Stimulated activated CD4-positive, alpha-beta T cell treated with anti-CD3 and anti-CD28 coated beads, Interleukin-2, amount 100 ng/mL, for 24 hours (primary cell): ENCODE measurements around the gene TMEM108.

Experiments used
- DNase-seq, 2 donors: peaks; one replicate each; pipeline ENCODE4 v3.0.0-alpha.2; 2020

Gene TMEM108

DNA sequence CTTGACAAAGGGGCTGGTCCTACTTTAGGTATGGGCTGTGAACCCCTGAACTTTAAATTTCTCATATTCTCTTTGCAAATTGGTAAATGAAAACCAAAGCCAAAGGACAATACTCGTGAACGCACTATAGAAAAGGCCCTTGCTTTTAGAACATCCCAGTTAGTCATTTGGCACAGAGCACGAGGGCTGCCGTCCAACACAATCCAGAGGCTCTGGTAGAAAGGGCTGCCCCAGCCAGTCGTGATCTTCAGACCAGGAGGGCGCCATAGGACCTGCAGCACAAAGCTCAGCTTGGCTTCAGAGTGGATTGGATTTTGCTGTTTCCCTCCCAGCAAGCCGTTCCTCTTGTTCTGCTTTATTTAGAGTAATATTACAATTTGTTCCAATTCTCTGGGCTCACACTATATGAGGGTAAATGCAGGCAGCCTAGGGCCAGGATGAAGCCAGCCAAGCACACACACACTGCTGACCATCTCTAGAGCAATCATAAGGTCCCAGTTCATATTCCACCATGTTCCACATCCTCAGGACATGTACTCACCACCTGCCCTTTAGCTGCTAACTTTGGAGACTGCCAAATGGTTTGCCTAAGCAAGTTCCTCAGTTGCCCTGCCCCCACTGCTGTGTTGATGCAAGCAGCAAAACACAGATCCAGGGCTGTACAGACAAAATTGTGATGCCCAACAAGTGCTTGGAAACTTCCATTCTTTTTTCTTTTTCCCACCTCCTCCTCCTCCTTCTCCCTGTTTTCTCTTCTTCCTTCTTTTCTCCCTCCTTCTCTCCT lies 355.7 kb downstream of the TMEM108 start:
- DNase-seq = no peak

DNA sequence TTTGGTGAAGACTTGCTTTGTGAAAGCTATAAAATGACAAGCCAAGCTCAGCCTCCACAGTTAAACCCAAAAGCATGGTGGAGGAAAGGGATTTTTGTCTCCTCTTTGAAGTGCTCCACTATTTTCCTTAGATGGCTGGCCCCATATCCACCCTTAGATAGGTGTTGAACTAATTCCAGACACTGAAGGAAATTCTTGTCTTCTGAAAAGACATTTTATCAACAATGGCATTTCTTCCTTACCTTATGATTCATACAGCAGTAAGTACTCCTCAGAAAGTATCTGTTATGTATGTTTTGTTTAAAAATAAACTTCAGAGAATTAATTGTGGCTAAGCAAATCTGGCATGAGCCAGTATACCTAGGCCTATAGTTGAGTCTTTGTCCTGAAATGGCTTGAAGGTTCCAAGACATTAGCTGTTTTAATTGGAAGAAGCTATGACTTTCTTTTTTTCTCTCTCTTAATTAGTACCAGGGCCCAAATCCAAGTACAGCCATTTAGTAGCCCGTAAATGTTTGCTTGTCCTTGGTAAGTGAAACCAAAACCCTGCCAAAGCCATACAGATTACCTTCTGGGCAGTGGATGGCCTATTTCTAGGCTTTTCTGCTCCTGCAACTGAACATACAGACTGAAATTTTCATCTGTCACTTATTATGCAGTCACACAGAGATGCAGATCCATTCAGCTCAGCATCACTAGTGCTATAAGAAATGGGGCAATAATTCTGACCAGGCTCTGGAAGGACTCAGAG lies 356.5 kb downstream of the TMEM108 start:
- DNase-seq = no peak

DNA sequence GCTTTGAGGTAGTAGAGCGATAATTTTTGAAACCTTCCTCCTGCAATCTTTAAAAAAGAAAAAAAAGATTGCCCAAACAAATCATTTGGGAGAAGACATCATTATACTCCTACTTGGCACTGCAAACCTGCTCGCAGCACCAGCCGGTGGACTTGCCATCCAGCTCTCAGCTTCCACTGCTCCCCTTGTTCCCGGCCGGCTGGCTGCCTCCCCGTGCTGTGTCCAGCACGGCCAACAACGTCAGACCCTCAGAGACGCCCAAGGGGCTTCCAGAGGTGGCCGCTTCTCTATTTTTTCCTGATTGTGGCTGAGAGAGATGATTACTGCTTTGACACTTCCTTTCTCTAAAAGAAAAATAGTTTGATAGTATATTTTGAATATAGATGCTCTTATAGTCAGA lies 358.7 kb downstream of the TMEM108 start:
- DNase-seq = no peak

DNA sequence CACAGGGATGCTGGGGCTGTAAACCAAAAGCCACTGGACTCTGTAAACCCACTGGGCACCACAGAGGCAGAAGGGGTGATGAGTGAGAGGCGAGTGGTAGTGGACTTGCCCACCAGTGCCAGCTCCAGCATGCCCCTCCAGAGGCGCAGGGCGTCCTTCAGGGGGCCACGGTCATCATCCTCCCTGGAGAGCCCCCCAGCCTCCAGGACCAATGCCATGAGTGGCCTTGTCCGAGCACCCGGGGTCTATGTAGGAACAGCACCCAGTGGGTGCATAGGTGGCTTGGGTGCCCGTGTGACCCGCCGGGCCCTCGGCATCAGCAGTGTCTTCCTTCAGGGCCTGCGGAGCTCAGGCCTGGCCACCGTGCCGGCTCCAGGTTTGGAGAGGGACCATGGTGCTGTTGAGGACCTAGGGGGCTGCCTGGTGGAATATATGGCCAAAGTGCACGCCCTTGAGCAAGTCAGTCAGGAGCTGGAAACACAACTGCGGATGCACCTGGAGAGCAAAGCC lies 361.9 kb downstream of the TMEM108 start, which contains the start of gene BFSP2:
Gene BFSP2 (plus strand): TSS at position 51 of the 510 bp plus-strand sequence. CDS start 28 bp downstream, at position 79.
- DNase-seq = no peak

DNA sequence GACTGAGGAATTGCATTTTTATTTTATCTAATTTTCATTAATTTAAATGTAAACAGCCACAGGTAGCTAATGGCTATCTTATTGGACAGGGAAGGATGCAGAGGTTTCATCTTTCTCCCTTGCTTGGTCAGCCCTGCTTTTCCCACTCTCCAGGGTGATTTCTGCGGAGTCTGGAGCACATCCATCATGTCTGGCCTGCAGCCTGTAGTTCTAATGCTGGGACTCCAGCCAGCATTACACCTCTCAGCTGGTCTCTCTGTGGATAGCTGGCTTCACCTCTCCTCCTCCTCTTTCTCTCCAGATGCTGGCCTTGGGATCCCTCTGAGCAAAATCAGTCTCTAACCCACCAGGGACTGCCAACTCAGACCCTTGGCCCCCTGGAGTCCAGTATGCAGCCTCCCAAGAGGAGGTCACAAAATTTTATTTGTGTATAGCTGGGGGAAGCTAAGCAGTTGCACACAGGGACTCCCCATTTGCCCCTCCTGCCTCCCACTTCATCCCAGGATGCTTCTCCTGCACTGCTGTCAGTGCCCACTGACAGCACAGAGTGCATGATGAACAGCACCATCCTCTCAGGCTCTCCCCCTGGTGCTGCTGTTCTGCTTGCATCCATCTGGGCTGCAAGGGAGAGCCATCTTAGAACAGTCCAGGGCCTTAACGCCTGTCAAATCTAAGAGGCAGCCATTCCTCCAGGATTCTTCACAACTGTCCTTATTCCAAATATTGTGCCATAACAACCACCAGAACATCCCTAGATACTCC lies 363.4 kb downstream of the TMEM108 start:
- no peak for DNase-seq

DNA sequence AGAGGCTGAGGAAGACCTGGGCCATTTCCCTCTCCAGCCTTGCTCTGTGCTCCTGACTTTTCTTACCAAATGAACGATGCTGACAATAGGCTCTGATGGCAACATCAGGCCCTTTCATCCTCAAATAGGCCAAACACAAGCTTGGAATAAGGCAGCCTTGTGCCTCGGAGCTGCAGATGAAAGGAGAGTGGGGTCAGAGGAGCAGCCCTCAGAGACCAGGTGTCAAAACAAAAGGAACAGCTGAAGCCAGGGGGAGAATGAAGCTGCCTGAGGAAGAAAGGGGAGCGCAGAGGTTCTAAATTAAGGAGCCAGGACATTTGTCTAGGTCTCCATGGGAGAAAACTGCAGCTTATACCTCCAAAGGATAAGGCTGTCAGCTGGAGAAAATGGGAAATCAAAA lies 366.7 kb downstream of the TMEM108 start:
- DNase-seq = no peak

DNA sequence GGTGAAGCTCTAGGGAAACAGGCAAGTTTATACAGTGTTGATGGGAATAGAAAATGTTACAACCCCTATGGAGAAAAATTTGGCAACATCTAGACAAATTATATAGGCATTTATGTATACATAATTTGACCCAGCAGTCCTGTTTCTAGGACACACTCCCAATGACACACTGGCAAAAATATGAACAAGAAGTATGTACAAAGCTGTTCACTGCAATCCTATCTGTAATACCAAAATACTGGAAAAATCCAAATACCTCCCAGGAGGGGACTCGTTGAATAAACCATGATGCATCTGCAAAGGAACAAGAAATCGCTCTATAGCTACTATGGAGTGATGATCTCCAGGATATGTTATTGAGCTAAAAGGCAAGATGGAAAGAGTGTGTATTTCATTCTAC lies 370.2 kb downstream of the TMEM108 start:
- no peak for DNase-seq

DNA sequence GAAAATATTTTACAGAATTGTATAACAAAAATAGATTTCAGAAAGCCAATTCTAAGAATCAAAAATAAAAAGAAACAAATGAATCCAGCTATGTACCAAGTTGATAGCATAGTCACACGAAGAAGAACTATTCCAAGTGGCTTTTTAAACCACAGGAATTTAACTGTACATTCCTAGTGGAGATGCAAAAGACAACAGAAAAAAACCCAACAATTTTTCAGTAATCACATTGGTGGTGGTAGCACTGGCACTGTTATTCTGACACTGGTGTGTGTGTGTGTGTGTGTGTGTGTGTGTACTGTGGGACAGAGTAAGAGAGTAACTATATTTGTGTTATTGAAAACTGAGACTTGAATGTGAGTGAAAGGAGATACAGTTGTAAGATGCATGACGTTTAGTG lies 370.8 kb downstream of the TMEM108 start:
- DNase-seq = no peak

DNA sequence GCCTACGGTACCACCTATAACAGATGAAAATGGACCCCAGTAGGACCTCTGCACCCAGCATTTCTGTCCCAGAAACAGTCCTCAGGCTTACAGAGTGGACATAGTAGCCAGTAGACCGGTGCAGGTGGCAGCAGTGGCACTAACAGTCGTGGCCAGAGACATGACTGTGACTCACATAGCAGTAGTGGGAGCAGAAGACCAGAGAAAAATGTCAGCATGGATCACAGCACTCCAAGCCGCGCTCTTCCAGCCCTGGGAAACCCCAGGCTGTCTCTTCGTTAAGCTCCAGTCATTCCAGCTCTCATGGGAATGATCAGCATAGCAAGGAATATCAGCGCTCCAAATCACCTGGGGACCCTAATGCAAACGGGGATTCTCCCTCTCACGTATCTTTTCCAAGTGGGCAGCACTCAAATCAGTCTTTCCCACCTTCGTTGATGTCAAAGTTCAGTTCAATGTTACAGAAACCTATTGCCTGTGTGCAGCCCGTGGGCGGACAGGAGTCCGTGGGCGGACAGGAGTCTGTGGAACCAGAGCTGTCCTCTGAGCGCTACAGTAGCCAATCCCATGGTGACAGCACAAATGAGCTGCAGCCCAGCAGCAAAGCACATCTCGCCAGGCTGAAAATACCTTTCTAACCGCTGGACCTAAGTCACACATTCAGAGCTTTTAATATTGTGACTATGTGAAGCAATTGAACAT lies 372.2 kb downstream of the TMEM108 start:
- DNase-seq = no peak

DNA sequence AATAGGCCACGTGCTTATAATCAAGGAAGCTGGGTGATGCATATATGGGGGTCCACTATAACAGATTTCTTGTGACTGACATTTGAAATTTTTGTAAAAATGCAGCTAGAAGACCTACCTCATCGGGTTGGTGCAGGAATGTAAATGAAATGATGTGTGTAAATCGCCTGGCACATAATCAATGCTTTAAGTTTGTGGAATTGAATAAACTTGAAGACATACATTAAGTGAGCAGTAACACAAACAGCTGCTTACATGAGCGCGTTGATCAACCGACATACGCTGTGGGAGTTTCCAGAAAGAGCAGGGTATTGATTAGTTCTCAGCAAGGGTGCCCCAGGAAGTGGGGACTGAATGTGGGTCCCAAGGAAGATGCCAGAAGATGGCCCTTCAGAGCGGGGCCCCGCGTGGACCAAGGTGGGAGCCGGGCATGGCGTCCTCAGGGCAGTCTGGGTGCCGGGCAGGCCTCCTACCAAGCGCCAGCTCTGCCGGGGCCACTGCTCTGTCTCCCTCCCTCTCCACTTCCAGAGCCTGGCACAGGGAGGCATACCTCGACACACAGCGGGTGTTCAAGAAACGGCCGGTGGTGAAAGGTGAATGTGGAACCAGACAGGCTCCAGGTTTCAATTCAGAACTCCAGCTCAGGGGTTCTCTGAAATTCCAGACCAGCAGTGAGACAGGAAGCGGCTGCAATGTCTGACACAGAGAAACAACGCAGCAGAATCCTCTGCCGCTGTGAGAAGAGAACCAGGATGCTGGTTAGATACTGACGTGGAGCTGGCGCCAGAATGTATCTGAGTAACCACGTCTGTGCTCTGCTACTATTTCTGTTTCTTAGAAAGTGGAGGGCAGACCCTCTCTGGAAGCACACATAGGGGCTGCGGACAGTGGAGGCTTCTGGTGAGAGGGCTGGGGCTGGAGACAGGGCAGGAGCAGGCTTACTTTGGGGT lies 374.3 kb downstream of the TMEM108 start:
- no peak for DNase-seq

DNA sequence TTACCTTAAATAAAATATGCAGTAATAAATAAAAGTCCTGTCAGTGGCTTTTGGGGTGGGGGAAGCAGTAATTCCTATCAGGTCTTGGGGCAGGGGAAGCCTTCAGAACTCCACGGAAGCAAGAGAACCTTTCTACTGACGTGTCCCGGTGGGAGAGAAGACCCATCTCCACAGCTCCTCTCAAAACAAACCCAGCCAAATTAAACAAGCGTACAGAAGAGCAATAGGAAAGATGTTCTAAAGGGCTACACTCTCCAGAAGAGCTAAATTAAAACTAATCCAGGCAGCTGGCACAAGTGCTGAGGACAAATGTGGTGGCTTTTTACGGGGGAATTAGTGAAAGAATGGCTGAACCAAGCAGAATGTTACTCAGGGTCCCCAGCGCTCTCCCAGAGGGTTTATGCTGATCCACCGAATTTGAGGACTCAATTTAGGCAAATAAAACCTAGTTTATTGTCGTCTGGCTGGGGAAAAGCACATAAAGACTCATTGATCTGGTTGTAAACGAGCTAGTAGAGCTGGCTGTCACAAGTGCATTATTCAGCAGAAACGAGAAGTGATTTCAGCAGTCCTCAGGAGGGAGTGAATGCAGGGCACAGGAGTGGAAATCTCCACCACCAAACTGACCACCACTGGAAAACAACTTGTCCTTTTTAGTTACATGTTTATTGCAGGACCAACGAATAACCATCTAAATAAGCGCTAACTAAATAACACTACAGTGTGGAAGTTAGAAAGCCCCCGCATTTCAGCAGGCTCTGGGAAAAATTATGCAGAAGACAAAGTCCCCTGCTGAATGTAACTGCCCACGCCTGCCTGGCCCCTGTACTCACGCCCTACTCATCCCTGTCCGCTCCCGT lies 375.2 kb downstream of the TMEM108 start:
- DNase-seq = no peak

DNA sequence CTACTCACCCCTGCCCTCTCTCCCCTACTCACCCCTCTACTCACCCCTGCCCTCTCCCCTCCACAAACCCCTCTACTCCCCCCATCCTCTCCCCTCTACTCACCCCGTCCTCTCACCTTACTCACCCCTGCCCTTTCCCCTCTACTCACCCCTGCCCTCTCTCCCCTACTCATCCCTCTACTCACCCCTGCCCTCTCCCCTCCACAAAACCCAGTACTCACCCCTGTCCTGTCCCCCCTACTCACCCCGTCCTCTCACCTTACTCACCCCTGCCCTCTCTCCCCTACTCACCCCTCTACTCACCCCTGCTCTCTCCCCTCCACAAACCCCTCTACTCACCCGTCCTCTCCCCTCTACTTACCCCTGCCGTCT lies 375.8 kb downstream of the TMEM108 start:
- DNase-seq = no peak

DNA sequence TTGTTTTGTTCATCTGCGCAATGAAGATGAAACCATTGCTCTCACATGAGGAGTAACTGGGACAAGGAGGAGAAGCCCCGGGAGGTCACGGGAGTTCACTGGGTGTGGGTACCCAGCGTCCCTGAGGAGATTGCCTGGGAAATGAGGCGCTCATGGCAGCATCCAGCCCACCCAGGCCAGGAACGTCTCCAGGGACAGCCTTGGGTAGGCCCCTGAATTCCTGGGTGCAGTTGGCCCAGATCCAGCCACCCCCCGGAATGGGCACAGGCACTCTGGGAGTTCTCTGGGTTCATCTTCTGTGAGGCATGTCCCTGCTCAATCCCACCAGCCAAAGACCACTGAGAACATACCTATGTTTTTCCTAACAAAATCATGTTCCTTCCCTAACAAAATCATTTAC lies 380.2 kb downstream of the TMEM108 start:
- no peak for DNase-seq

DNA sequence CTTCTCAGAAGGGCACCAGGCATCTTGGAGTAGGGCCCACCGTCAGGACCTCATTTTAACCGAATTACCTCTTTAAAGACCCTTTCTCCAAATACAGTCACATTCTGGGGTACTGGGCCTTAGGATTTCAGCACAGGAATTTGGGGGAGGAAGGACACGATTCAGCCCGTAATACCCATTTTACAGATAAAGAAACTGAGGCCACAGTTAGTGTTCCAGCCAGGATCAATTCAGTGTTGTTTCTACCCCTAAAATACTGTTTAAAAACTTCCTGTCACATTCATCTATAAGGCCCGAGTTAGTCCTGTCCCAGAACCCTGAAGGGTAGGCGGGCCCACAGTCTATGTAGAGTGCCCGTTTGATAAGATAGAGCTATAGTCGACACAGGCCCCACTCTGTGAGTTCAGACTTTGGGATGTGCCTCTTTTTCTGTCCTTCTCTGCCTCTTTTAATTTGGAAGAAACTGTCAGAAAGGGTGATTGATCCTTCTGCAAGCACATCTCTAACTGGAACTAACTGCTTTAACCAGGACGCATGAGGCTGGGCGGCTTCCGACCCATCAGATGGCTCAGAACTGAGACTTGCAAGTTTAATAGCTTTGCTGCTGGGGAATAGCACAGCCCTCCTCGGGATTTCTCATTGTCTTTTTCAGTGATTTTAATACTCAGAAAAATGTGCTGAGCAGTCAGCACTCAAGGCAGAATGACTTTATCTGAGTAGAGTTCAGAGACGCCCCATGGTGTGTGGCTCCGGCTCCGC lies 381.1 kb downstream of the TMEM108 start:
- DNase-seq = no peak

DNA sequence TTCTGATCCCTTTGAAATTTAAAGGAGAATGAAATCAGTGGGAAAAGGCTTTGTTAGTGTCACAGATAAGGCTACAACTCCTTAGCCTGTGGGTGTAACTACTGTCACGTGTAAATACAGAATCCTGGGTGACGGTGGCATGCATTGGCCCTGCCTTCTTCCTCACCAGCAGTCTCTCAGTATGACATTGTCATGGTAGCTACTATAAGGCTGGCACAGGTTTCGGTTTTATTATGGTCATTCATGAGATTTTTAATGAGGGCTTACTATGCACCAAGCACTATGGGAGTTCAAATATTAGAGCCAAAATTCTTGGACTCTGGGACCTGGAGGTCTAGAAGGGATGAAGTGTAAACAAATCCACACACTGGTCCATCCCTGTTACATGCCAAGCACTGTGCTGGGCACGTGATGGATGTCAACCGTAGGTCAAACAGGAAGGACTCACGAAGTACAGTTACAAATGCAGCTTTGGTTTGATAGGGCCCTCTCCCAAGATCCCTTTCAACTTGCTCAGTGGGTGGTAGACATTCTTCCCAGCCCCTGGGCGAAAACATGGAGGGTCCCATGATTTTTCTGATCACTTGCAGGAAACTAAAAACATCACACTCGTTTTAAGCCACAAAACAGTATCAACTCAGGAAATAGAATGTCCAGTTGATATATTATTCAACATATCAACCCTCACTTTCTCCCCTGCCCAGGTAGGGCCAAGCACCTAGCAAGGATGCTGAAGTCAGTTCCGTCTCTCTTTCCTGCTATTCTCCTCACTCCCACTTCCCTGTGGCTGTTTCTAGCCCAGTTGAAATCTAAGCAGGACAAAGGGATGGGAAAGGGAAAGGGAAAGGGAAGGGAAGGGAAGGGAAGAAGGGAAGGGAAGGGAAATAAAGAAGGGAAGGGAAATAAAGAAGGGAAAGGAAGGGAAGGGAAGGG lies 387.0 kb downstream of the TMEM108 start:
- DNase-seq = no peak

DNA sequence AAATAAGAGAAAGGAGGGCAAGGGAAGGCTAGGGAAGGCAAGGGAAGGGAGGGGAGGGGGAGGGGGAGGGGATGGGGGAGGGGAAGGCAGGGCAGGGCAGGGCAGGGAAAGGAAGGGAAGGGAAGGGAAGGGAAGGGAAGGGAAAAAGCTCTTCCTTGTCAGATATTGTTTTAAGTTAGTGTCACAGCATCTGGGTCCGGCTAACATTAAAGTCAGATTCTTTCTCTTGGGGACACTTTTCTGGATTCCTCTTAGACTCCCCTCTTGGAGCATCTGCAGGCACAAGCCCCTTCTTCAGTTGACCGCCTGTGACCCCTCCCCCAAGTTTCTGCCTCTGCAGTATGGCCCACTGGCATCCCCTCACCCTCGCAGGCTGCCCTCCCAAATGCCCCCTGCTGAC lies 387.7 kb downstream of the TMEM108 start:
- DNase-seq = no peak

DNA sequence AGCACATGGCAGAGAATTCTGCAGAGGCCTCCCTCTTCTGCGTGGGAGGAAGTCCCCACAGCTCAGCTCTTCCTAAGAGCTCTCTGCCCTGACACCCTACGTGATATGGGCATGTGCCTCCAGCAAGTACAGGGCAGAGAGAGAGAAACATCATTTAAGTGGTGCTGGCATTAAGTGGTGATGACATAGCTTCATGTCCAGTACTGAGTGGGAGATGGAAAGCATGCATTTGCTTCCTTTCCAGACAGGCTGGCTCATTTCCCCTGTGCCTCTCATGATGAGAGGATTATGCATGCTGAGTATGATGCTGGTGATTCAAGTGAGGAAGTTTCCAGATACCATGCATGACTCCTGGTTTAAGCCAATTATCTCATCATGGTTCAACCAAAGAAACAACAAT lies 388.5 kb downstream of the TMEM108 start:
- DNase-seq = no peak

DNA sequence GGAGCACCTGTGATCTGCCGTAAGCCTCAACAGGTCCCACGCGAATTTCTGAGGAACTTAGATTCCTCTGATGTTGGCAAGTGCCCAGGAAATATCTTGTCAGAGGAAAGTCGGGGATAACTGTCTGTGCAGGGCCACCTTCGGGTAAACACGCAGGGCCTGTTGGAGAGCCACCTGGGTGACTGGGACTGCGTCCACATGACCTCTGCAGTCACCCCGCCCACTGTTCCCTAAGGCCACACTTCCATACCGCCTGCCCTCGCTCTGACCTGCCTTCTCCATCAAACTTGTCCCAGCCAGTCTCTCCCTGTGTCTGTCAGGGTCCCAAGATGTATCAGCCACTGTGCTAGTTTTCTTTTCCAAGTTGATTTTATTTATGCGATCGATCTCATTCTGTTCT lies 390.4 kb downstream of the TMEM108 start:
- no peak for DNase-seq

DNA sequence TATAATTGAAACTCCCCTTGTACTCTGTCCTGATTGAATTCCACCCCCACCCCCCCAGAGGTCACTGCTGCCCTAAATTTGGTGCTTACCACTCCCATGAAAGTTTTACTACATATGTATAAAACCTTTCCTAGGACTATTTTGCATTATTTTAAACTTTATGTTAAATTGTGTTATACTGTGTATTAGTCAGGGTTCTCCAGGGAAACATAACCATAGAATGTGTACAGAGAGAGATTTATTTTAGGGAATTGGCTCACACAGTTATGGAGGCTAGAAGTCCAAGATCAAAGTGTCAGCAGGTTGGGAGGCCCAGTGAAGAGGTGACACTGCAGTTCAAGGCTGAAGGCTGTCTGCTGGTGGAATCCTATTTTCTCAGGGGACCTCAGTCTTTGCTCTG lies 390.9 kb downstream of the TMEM108 start:
- DNase-seq = no peak
